CD14-positive monocyte (primary cell): Measurements from ENCODE around the gene SPON2. TPM values are rescaled to one million over a fixed set of nuclear protein-coding genes. Genes with fewer than 3 reads are reported as not detected.

Experiments
- DNase-seq, 3 donors: peaks; one replicate each; pipeline ENCODE4 v3.0.0-alpha.2; 2011 to 2022
- H2AFZ ChIP-seq: 2 replicates; pipeline ENCODE4 v1.6.0; 2012; ENCODE audit warnings: mild to moderate bottlenecking, low read depth, low read length, inconsistent platforms; ENCODE audit not compliant: insufficient read depth, poor library complexity, severe bottlenecking
- H3K27ac ChIP-seq, 2 donors: 1 replicate in 1 of 2; 2 replicates in 1 of 2; pipeline ENCODE4 v1.5.1; 2012 to 2013; ENCODE audit warnings: low read length in 2 of 2, control low read depth in 1 of 2, inconsistent platforms in 1 of 2, low read depth in 1 of 2, mild to moderate bottlenecking in 1 of 2
- H3K27me3 ChIP-seq, 2 donors: one replicate each; pipeline versions ENCODE4 v1.6.0 to v1.6.1; 2011 to 2013; ENCODE audit warnings: low read length in 2 of 2; ENCODE audit not compliant: control insufficient read depth in 2 of 2, insufficient read depth in 2 of 2
- H3K36me3 ChIP-seq, 2 donors: replicated peaks in 1 of 2; 1 replicate in 1 of 2; 2 replicates in 1 of 2; pipeline versions ENCODE4 v1.5.1 to v1.6.1; 2012 to 2013; ENCODE audit warnings: low read length in 2 of 2, control low read depth in 1 of 2, inconsistent platforms in 1 of 2, mild to moderate bottlenecking in 1 of 2; ENCODE audit not compliant: insufficient read depth in 2 of 2, control insufficient read depth in 1 of 2
- H3K4me1 ChIP-seq, 2 donors: 1 replicate in 1 of 2; 2 replicates in 1 of 2; pipeline versions ENCODE4 v1.5.1 to v1.6.1; 2012 to 2013; ENCODE audit warnings: low read length in 2 of 2, control low read depth in 1 of 2, inconsistent platforms in 1 of 2, mild to moderate bottlenecking in 1 of 2, moderate library complexity in 1 of 2; ENCODE audit not compliant: insufficient read depth in 2 of 2, control insufficient read depth in 1 of 2
- H3K4me2 ChIP-seq: replicated peaks from 2 replicates; pipeline ENCODE3; 2012; ENCODE audit warnings: low read length, moderate library complexity, mild to moderate bottlenecking; ENCODE audit not compliant: poor library complexity, severe bottlenecking; ENCODE audit errors: extremely low read depth
- H3K4me3 ChIP-seq, 3 experiments: fragments of 200-600 bp in 1 of 3; sonication (generic) in 1 of 3; replicated peaks in 1 of 3; 1 replicate in 2 of 3; 2 replicates in 1 of 3; pipeline ENCODE4 v1.5.1; 2011 to 2013; ENCODE audit warnings: low read length in 3 of 3, mild to moderate bottlenecking in 3 of 3, control low read depth in 2 of 3, low read depth in 2 of 3, inconsistent platforms in 1 of 3, moderate library complexity in 1 of 3
- H3K79me2 ChIP-seq: 2 replicates; pipeline ENCODE4 v1.6.0; 2012; ENCODE audit warnings: mild to moderate bottlenecking, control low read depth, inconsistent platforms, low read length, moderate library complexity; ENCODE audit not compliant: insufficient read depth
- H3K9ac ChIP-seq: 2 replicates; pipeline ENCODE4 v1.6.0; 2017; ENCODE audit warnings: low read length, mild to moderate bottlenecking; ENCODE audit not compliant: insufficient read depth, poor library complexity, severe bottlenecking
- H3K9me3 ChIP-seq, 2 donors: replicated peaks in 1 of 2; 1 replicate in 1 of 2; 2 replicates in 1 of 2; pipeline versions ENCODE4 v1.5.1 to v1.6.1; 2012 to 2013; ENCODE audit warnings: low read length in 2 of 2, control low read depth in 1 of 2; ENCODE audit not compliant: control insufficient read depth in 1 of 2, insufficient read depth in 1 of 2
- H4K20me1 ChIP-seq: 2 replicates; pipeline ENCODE4 v1.6.0; 2012; ENCODE audit warnings: mild to moderate bottlenecking, low read length, control low read depth, moderate library complexity; ENCODE audit not compliant: insufficient read depth
- H3K27ac Mint-ChIP-seq, 7 donors: one replicate each; pipeline ENCODE4 v1.8.0; 2020; ENCODE audit warnings: mild to moderate bottlenecking in 7 of 7, mixed read lengths in 7 of 7, moderate library complexity in 6 of 7, inconsistent platforms in 2 of 7
- H3K27me3 Mint-ChIP-seq, 3 donors: one replicate each; pipeline ENCODE4 v1.8.0; 2021 to 2022; ENCODE audit warnings: low read depth in 3 of 3, mild to moderate bottlenecking in 3 of 3, mixed read lengths in 3 of 3, moderate library complexity in 3 of 3, inconsistent platforms in 1 of 3
- H3K36me3 Mint-ChIP-seq, 2 donors: one replicate each; pipeline ENCODE4 v1.8.0; 2020; ENCODE audit warnings: mixed read lengths in 2 of 2, inconsistent platforms in 1 of 2, mild to moderate bottlenecking in 1 of 2
- H3K4me1 Mint-ChIP-seq: one replicate; pipeline ENCODE4 v1.8.0; 2020; ENCODE audit warnings: mild to moderate bottlenecking, mixed read lengths
- H3K4me3 Mint-ChIP-seq, 2 donors: one replicate each; pipeline ENCODE4 v1.8.0; 2020; ENCODE audit warnings: mild to moderate bottlenecking in 2 of 2, mixed read lengths in 2 of 2, moderate library complexity in 1 of 2
- H3K9me3 Mint-ChIP-seq, 7 donors: one replicate each; pipeline ENCODE4 v1.8.0; 2020 to 2022; ENCODE audit warnings: mixed read lengths in 7 of 7, mild to moderate bottlenecking in 6 of 7, moderate library complexity in 6 of 7, inconsistent platforms in 2 of 7
- intact Hi-C, 2 donors: fragments of 100-400 bp; cut with micrococcal nuclease; formaldehyde crosslinking; loops; one replicate each; pipeline versions ENCODE4 v1.15.0 to v1.15.1; 2023
- polyA plus RNA-seq, 3 donors: library from polyadenylated mRNA; depleted of rRNA in 1 of 3; unstranded in 2 of 3; stranded (reverse) in 1 of 3; fragments of 300-500 nt in 2 of 3; fragments of >200 nt in 1 of 3; fragmentation: Illumina TruSeq in 2 of 3; gene quantifications; 1 replicate in 2 of 3; 2 replicates in 1 of 3; pipeline ENCODE4 v1.2.3, GENCODE V29; 2012 to 2021
- TF ChIP-seq, protein P1 (sequence below): fragments of 200-600 bp; IDR thresholded peaks from one replicate; pipeline ENCODE4 v1.8.0; 2022; ENCODE audit warnings: antibody characterized with exemption, mild to moderate bottlenecking

SPON2 gene
- polyA plus RNA-seq, 3 donors: 0.74 to 1.4 (median 0.90) TPM

DNA sequence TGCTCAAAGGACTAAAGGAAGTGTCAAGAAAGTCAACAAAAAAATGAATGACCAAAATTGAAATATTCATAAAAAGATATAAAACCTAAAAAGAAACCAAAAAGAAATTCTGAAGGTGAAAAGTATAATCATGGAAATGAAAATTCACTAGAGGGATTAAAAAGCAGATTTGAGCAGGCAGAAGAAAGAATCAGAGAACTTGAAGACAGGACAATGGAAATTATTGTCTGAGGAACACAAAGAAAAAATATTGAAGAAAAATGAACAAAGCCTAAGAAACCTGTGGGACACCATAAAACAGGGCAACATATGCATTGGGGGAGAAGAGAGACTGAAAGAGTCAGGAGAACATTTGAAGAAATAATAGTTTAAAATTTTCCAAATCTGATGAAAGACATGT is 9.9 kb upstream of the SPON2 start:
- peaks cover 19 to 41% of the 10 kb centered on the region in 2 donors for H3K4me1 ChIP-seq
- intact Hi-C loops: loop anchor here in 1 of 2 donors (5.0 kb wide), 1 partner anchor 65 kb away; the partner anchor contains the start of gene CTBP1

DNA sequence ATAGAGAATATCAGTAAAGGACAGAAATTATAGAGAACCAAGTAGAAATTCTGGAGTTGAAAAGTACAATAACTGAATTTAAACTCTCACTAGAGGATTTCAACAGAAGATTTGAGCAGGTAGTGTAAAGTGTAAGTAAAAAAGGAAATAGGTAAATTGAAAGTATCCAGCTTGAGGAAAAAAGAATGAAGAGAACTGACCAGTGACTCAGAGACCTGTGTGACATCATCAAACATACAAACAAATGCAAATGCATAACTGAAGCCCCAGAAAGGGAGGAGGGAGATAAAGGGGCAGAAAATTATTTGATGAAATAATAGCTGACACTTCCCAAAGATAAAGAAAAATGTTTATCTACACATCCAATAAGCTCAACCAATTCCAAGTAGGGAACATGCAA is 8.3 kb upstream of the SPON2 start:
- Histone ChIP-seq H3K27me3 (no peaks in the 10 kb centered on the region), H3K4me2 (no peak overlapping the region), H3K9me3 (peaks cover 6 to 16% of the 10 kb centered on the region in 2 donors), H3K9ac (no peak overlapping the region), H3K4me3 (no peak overlapping the region), H3K79me2 (no peaks in the 10 kb centered on the region), H2AFZ (no peak overlapping the region), H3K4me1 (peaks cover 19 to 30% of the 10 kb centered on the region in 2 donors), H3K27ac (no peak overlapping the region), H4K20me1 (no peaks in the 10 kb centered on the region), H3K36me3 (no peaks in the 10 kb centered on the region)
- DNase-seq: no peak
- peaks cover 3 to 11% of the 10 kb centered on the region in 2 donors for H3K36me3 Mint-ChIP-seq
- H3K9me3 Mint-ChIP-seq: peaks cover 12 to 28% (median 21%) of the 10 kb centered on the region in 7 donors
- no peak overlapping the region for H3K4me3 Mint-ChIP-seq
- H3K27ac Mint-ChIP-seq: no peak overlapping the region
- peaks cover 30% of the 10 kb centered on the region for H3K4me1 Mint-ChIP-seq
- H3K27me3 Mint-ChIP-seq: peaks cover 0 to 3% (median 1%) of the 10 kb centered on the region in 3 donors
- TF ChIP-seq, protein P1, sequence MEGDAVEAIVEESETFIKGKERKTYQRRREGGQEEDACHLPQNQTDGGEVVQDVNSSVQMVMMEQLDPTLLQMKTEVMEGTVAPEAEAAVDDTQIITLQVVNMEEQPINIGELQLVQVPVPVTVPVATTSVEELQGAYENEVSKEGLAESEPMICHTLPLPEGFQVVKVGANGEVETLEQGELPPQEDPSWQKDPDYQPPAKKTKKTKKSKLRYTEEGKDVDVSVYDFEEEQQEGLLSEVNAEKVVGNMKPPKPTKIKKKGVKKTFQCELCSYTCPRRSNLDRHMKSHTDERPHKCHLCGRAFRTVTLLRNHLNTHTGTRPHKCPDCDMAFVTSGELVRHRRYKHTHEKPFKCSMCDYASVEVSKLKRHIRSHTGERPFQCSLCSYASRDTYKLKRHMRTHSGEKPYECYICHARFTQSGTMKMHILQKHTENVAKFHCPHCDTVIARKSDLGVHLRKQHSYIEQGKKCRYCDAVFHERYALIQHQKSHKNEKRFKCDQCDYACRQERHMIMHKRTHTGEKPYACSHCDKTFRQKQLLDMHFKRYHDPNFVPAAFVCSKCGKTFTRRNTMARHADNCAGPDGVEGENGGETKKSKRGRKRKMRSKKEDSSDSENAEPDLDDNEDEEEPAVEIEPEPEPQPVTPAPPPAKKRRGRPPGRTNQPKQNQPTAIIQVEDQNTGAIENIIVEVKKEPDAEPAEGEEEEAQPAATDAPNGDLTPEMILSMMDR: no peak
- intact Hi-C loops: loop anchor here in 1 of 2 donors (5.0 kb wide), 1 partner anchor 67 kb away; the partner anchor contains the start of gene CTBP1

More for the DNA sequence above, 9.9 kb upstream of the SPON2 start:
- Histone ChIP-seq H3K27ac (no peak overlapping the region), H3K4me2 (no peak overlapping the region), H3K79me2 (no peaks in the 10 kb centered on the region), H3K36me3 (no peaks in the 10 kb centered on the region), H3K4me3 (no peak overlapping the region), H3K9me3 (peaks cover 6 to 16% of the 10 kb centered on the region in 2 donors), H3K9ac (no peak overlapping the region), H2AFZ (no peak overlapping the region), H4K20me1 (no peaks in the 10 kb centered on the region), H3K27me3 (no peaks in the 10 kb centered on the region)
- DNase-seq: no peak
- Mint-ChIP-seq H3K4me3 (no peak overlapping the region), H3K9me3 (peaks cover 12 to 28% (median 21%) of the 10 kb centered on the region in 7 donors), H3K27me3 (peaks cover 0 to 2% (median 1%) of the 10 kb centered on the region in 3 donors), H3K4me1 (peaks cover 40% of the 10 kb centered on the region), H3K27ac (no peak overlapping the region), H3K36me3 (peaks cover 3 to 11% of the 10 kb centered on the region in 2 donors)
- TF ChIP-seq, protein P1: no peak
